K562 (cell line): ENCODE data around the gene PRAMEF12. TPM values are rescaled to one million over a fixed set of nuclear protein-coding genes. Genes with fewer than 3 reads are reported as not detected.

Experiments
- ATAC-seq: fragments of 200-7000 bp; cut with Tn5 transposase; 3 replicates; pipeline ENCODE4 v1.9.1; 2020; ENCODE audit warnings: moderate library complexity
- BruUV-seq: library from RNA; stranded (reverse); fragments of 400-500 nt; replicated peaks from 2 replicates; lab custom pipeline; 2021; lab: Mats Ljungman, UMichigan
- CTCF ChIA-PET: fragments of 300-600 bp; formaldehyde crosslinking; extraction: SDS; loops from one replicate; lab custom pipeline; 2021; ENCODE audit warnings: low intra/inter-chr PET ratio; lab: Yijun Ruan, JAX
- POLR2A ChIA-PET: fragments of 300-600, 350-650 bp; sonication (Branson Sonifier 250); formaldehyde crosslinking; extraction: SDS; loops from one replicate; lab custom pipeline; 2021; ENCODE audit warnings: antibody characterized with exemption, inconsistent platforms; lab: Yijun Ruan, JAX
- DNase-seq, 4 experiments: peaks; one replicate each; pipeline versions ENCODE4 v3.0.0 to v3.0.0-alpha.2; 2011 to 2018; ENCODE audit warnings: low spot score in 3 of 4, mixed read lengths in 3 of 4; ENCODE audit errors: extremely low read depth in 1 of 4
- FAIRE-seq: peaks from 2 replicates; lab custom pipeline; 2011; peaks lifted over from hg19 to GRCh38; lab: Jason Lieb, UNC
- H2AFZ ChIP-seq: 2 replicates; pipeline ENCODE4 v1.6.0; 2011; ENCODE audit warnings: low read depth, low read length, control low read depth, inconsistent platforms
- H3K27ac ChIP-seq: fragments of 200-600 bp; 3 replicates; pipeline ENCODE4 v1.8.0; 2011; ENCODE audit warnings: low read depth, mild to moderate bottlenecking, control low read depth, inconsistent platforms, low read length, moderate library complexity, mixed read lengths; ENCODE audit errors: extremely low read depth
- H3K27me3 ChIP-seq, 2 experiments: fragments of 300-600 bp in 1 of 2; 2 replicates in 1 of 2; 3 replicates in 1 of 2; pipeline versions ENCODE4 v1.6.0 to v1.8.0; 2011; ENCODE audit warnings: inconsistent platforms in 2 of 2, low read length in 2 of 2, mild to moderate bottlenecking in 1 of 2, mixed read lengths in 1 of 2, moderate library complexity in 1 of 2; ENCODE audit not compliant: control insufficient read depth in 2 of 2, insufficient read depth in 2 of 2
- H3K36me3 ChIP-seq: fragments of 300-600 bp; 3 replicates; pipeline ENCODE4 v1.8.0; 2011; ENCODE audit warnings: mild to moderate bottlenecking, low read length, inconsistent platforms; ENCODE audit not compliant: control insufficient read depth, insufficient read depth
- H3K4me1 ChIP-seq, 2 experiments: fragments of 200-600 bp in 1 of 2; replicated peaks in 1 of 2; 2 replicates in 1 of 2; 3 replicates in 1 of 2; pipeline versions ENCODE4 v1.5.1 to v1.8.0; 2011; ENCODE audit warnings: inconsistent platforms in 2 of 2, low read length in 2 of 2, mild to moderate bottlenecking in 1 of 2, mixed read lengths in 1 of 2, moderate library complexity in 1 of 2; ENCODE audit not compliant: control insufficient read depth in 2 of 2, insufficient read depth in 2 of 2
- H3K4me2 ChIP-seq: 2 replicates; pipeline ENCODE4 v1.6.1; 2011; ENCODE audit warnings: low read length, control low read depth, inconsistent platforms, mixed read lengths; ENCODE audit not compliant: insufficient read depth
- H3K4me3 ChIP-seq: fragments of 200-600 bp; sonication (generic), shearing (Covaris generic); 2 replicates; pipeline ENCODE4 v1.5.1; 2016; ENCODE audit warnings: control low read depth, inconsistent platforms
- H3K79me2 ChIP-seq: fragments of 200-600 bp; 3 replicates; pipeline ENCODE4 v1.8.0; 2011; ENCODE audit warnings: low read length, inconsistent platforms; ENCODE audit not compliant: control insufficient read depth, insufficient read depth
- H3K9ac ChIP-seq, 2 experiments: 2 replicates each; pipeline versions ENCODE4 v1.6.0 to v1.6.1; 2011; ENCODE audit warnings: low read depth in 2 of 2, low read length in 2 of 2, control low read depth in 1 of 2, inconsistent platforms in 1 of 2, mild to moderate bottlenecking in 1 of 2, mixed read lengths in 1 of 2; ENCODE audit not compliant: insufficient read depth in 1 of 2
- H3K9me1 ChIP-seq: one replicate; pipeline ENCODE4 v1.6.0; 2011; ENCODE audit warnings: inconsistent platforms, mild to moderate bottlenecking, low read length, moderate library complexity; ENCODE audit not compliant: control insufficient read depth, insufficient read depth
- H3K9me3 ChIP-seq: replicated peaks from 2 replicates; pipeline ENCODE4 v1.5.1; 2011; ENCODE audit warnings: low read depth, low read length, inconsistent platforms; ENCODE audit not compliant: control insufficient read depth, insufficient read depth
- H4K20me1 ChIP-seq: replicated peaks from 2 replicates; pipeline ENCODE4 v1.6.1; 2011; ENCODE audit warnings: low read length, inconsistent platforms, mixed read lengths; ENCODE audit not compliant: control insufficient read depth, insufficient read depth
- AFF1 ChIP-seq, 2 experiments: fragments of 450-650 bp; IDR thresholded peaks; 2 replicates each; pipeline ENCODE4 v1.6.1; 2018; ENCODE audit warnings: mild to moderate bottlenecking in 2 of 2, low read depth in 1 of 2; ENCODE audit not compliant: partially characterized antibody in 2 of 2
- BRD9 ChIP-seq: fragments of 450-650 bp; IDR thresholded peaks from 2 replicates; pipeline ENCODE4 v1.6.1; 2018; ENCODE audit warnings: low read depth; ENCODE audit not compliant: partially characterized antibody
- CBX3 ChIP-seq, 2 experiments: IDR thresholded peaks; 1 replicate in 1 of 2; 2 replicates in 1 of 2; pipeline ENCODE4 v1.6.1; 2012; ENCODE audit warnings: inconsistent platforms in 2 of 2, low read length in 2 of 2, borderline replicate concordance in 1 of 2, control low read depth in 1 of 2
- CBX5 ChIP-seq: IDR thresholded peaks from 2 replicates; pipeline ENCODE4 v1.6.1; 2014; ENCODE audit warnings: low read depth, borderline replicate concordance
- FOXA1 ChIP-seq: fragments of 450-650 bp; IDR thresholded peaks from 2 replicates; pipeline ENCODE4 v1.6.1; 2016; ENCODE audit warnings: mild to moderate bottlenecking, borderline replicate concordance
- MYNN ChIP-seq, 2 experiments: sonication (generic); formaldehyde crosslinking in 1 of 2; IDR thresholded peaks; 2 replicates each; pipeline versions ENCODE4 v1.5.0 to v1.6.1; 2016 to 2020; ENCODE audit warnings: antibody characterized with exemption in 1 of 2, missing genetic modification reagents in 1 of 2
- NBN ChIP-seq: fragments of 450-650 bp; IDR thresholded peaks from 2 replicates; pipeline ENCODE4 v1.6.1; 2016; ENCODE audit warnings: low read depth, mild to moderate bottlenecking
- SMAD3 ChIP-seq: fragments of 450-650 bp; formaldehyde crosslinking; conservative IDR thresholded peaks from 2 replicates; pipeline ENCODE4 v1.4.0; 2020; ENCODE audit warnings: mild to moderate bottlenecking
- SNAPC5 ChIP-seq: fragments of 250-450 bp; sonication (Bioruptor Pico); IDR thresholded peaks from 2 replicates; pipeline ENCODE4 v1.8.0; 2021; ENCODE audit warnings: moderate library complexity, mild to moderate bottlenecking, inconsistent platforms
- SUPT5H ChIP-seq: fragments of 450-650 bp; IDR thresholded peaks from 2 replicates; pipeline ENCODE4 v1.6.1; 2016
- TRIM24 ChIP-seq, 2 experiments: fragments of 450-650 bp; IDR thresholded peaks; 2 replicates each; pipeline ENCODE4 v1.6.1; 2016
- TRIM28 ChIP-seq: fragments of 450-650 bp; IDR thresholded peaks from 2 replicates; pipeline ENCODE4 v1.6.1; 2017
- ZEB2 ChIP-seq: fragments of 450-650 bp; IDR thresholded peaks from 2 replicates; pipeline ENCODE4 v1.6.1; 2016
- ZKSCAN8 ChIP-seq: fragments of 200-800 bp; sonication (Bioruptor generic); IDR thresholded peaks from 2 replicates; pipeline ENCODE4 v1.6.1; 2016; ENCODE audit warnings: missing genetic modification characterization, missing compliant biosample characterization
- ZNF280A ChIP-seq: fragments of 450-650 bp; IDR thresholded peaks from 2 replicates; pipeline ENCODE4 v1.6.1; 2018; ENCODE audit warnings: mild to moderate bottlenecking, low read depth; ENCODE audit not compliant: partially characterized antibody
- ZNF280B ChIP-seq: fragments of 250-450 bp; sonication (Bioruptor Pico); IDR thresholded peaks from 2 replicates; pipeline ENCODE4 v1.5.1; 2021; ENCODE audit warnings: mild to moderate bottlenecking
- in situ Hi-C: fragments of 300-500 bp; cut with MboI; formaldehyde crosslinking; loops from 4 replicates; pipeline ENCODE4 v1.15.0; 2018; ENCODE audit warnings: inconsistent platforms, mixed read lengths
- intact Hi-C: fragments of 100-400 bp; cut with micrococcal nuclease; formaldehyde crosslinking; loops from 2 replicates; pipeline ENCODE4 v1.14.2; 2022
- polyA plus RNA-seq, 8 experiments: library from polyadenylated mRNA; depleted of rRNA in 4 of 8; stranded (reverse) in 5 of 8; unstranded in 3 of 8; fragments of >200 nt; fragmentation: Nextera tagmentation in 2 of 8; fragmentation: Illumina TruSeq in 1 of 8; extraction: Ambion mirVana in 2 of 8; extraction: Trizol in 1 of 8; gene quantifications; 2 replicates each; pipeline versions ENCODE4 v1.2.1 to v1.2.3, GENCODE V29; 2011 to 2014; ENCODE audit warnings: inconsistent platforms in 1 of 8, missing spikeins in 1 of 8
- total RNA-seq, 7 experiments: library from RNA; depleted of rRNA in 6 of 7; stranded (reverse); fragments of >200 nt in 6 of 7; fragmentation: Illumina TruSeq in 2 of 7; extraction: Trizol in 2 of 7; gene quantifications; 2 replicates each; pipeline versions ENCODE4 v1.2.1 to v1.2.3, GENCODE V29; 2011 to 2021; ENCODE audit warnings: low replicate concordance in 1 of 7

Gene PRAMEF12
- total and polyA plus RNA-seq, 9 of the 15 experiments (the other 6 are each of a cell fraction or from before 2014, with no cell fraction given), result not detected

- Histone ChIP-seq H3K79me2 (no peaks in the 10 kb centered on the region), H3K27me3 (no peaks in the 10 kb centered on the region), H3K9me1 (no peaks in the 10 kb centered on the region)
- no TSS peak for BruUV-seq
- POLR2A ChIA-PET, result interaction anchor here (0.6 kb wide), 2 partner anchors 392 to 612 kb away, joined by 3 read pairs; no protein-coding TSS in a partner anchor
- TF ChIP-seq MYNN (IDR thresholded peaks at IDR 0.05) (no peak), MYNN (CRISPR knock-in tag; IDR thresholded peaks at IDR 0.05) (no peak), TRIM28 (peak; percentile 99; the same call in 1 of the 2 replicates), CBX3 (IDR thresholded peaks at IDR 0.05; ENCODE audit: borderline replicate concordance in 1 of 2, low read length in 2 of 2) (peak in 1 of 2 experiments; percentile 76; a peak in 1 of 3 replicates), SUPT5H (no peak), AFF1 (IDR thresholded peaks at IDR 0.05; ENCODE audit: low read depth in 1 of 2, partially characterized antibody in 2 of 2) (peak in 1 of 2 experiments; percentile 55), NBN (0 out of 2 replicates have a peak, but pooled peaks have one; percentile 42), SMAD3 (CRISPR knock-in tag) (no peak), FOXA1 (no peak), ZNF280B (peak; percentile 96), ZKSCAN8 (CRISPR knock-in tag) (no peak), ZEB2 (peak; percentile 90), CBX5 (peak; percentile 79; the same call in 1 of the 2 replicates), TRIM24 (IDR thresholded peaks at IDR 0.05) (peak in 1 of 2 experiments; percentile 77; a peak in 1 of 4 replicates), SNAPC5 (no peak), BRD9 (peak; percentile 34), ZNF280A (peak; percentile 94)
- TF ChIP-seq, all 486 proteins: peak for 10
- intact Hi-C loops, result no loop called here
- no peaks in the 10 kb centered on the region for H4K20me1 ChIP-seq
- CTCF ChIA-PET, result no interaction called here
- H3K4me1 ChIP-seq, result no peaks in the 10 kb centered on the region; a peak in 1 of 5 replicates
- in situ Hi-C loops, result no loop called here
- H3K9ac ChIP-seq, result no peak overlapping the region
- no peak overlapping the region for H3K4me3 ChIP-seq
- FAIRE-seq, result no peak
- no peak overlapping the region for H2AFZ ChIP-seq
- H3K27ac ChIP-seq, result no peak overlapping the region
- H3K4me2 ChIP-seq, result no peak overlapping the region
- no peak for ATAC-seq
- H3K36me3 ChIP-seq, result no peaks in the 10 kb centered on the region
- 0 out of 2 replicates have a peak, but pooled peaks cover 4% of the 10 kb centered on the region for H3K9me3 ChIP-seq
- no peak for DNase-seq
Observed at GRCh38 chr1:12748778-12749355, 24.7 kb upstream of the PRAMEF12 start.
